GM12892 (cell line): ENCODE measurements around the gene BIRC3. TPM values are rescaled to one million over a fixed set of nuclear protein-coding genes. Genes with fewer than 3 reads are reported as not detected.

Experiments
- DNase-seq: peaks from one replicate; pipeline ENCODE4 v3.0.0; 2011; ENCODE audit not compliant: insufficient read length
- FAIRE-seq: peaks from 2 replicates; lab custom pipeline; 2011; peaks lifted over from hg19 to GRCh38; lab: Jason Lieb, UNC
- POLR2A ChIP-seq: IDR thresholded peaks from 2 replicates; pipeline ENCODE4 v1.6.1; 2011; ENCODE audit warnings: low read depth, low read length, control low read depth
- POLR2AphosphoS5 ChIP-seq: IDR thresholded peaks from 2 replicates; pipeline ENCODE4 v1.6.1; 2011; ENCODE audit warnings: low read depth, low read length, control low read depth
- TAF1 ChIP-seq: IDR thresholded peaks from 2 replicates; pipeline ENCODE4 v1.6.1; 2011; ENCODE audit warnings: low read depth, mild to moderate bottlenecking, control low read depth, low read length, borderline replicate concordance
- polyA plus RNA-seq: library from polyadenylated mRNA; unstranded; fragments of >200 nt; gene quantifications from one replicate; pipeline ENCODE4 v1.2.1, GENCODE V29; 2012; ENCODE audit warnings: missing spikeins, inconsistent platforms; ENCODE audit not compliant: missing spikeins

The BIRC3 gene
- 109 TPM for polyA plus RNA-seq

GRCh38 chr11:102317099-102317767, at the start of gene BIRC3:
BIRC3 (plus strand) TSS chr11:102317484; CDS start chr11:102324510, 7,026 bp downstream.
- FAIRE-seq (peak; percentile 100), DNase-seq (peak; percentile 52)
- TF ChIP-seq POLR2AphosphoS5 = peak; percentile 99
- TF ChIP-seq POLR2A = peak; percentile 99
- TF ChIP-seq TAF1 = peak; percentile 75

- peak; percentile 33 for FAIRE-seq
- DNase-seq = no peak
- TF ChIP-seq POLR2A (no peak), POLR2AphosphoS5 (no peak), TAF1 (no peak)
Observed at GRCh38 chr11:102267609-102268008, 49.7 kb upstream of the BIRC3 start.

DNA sequence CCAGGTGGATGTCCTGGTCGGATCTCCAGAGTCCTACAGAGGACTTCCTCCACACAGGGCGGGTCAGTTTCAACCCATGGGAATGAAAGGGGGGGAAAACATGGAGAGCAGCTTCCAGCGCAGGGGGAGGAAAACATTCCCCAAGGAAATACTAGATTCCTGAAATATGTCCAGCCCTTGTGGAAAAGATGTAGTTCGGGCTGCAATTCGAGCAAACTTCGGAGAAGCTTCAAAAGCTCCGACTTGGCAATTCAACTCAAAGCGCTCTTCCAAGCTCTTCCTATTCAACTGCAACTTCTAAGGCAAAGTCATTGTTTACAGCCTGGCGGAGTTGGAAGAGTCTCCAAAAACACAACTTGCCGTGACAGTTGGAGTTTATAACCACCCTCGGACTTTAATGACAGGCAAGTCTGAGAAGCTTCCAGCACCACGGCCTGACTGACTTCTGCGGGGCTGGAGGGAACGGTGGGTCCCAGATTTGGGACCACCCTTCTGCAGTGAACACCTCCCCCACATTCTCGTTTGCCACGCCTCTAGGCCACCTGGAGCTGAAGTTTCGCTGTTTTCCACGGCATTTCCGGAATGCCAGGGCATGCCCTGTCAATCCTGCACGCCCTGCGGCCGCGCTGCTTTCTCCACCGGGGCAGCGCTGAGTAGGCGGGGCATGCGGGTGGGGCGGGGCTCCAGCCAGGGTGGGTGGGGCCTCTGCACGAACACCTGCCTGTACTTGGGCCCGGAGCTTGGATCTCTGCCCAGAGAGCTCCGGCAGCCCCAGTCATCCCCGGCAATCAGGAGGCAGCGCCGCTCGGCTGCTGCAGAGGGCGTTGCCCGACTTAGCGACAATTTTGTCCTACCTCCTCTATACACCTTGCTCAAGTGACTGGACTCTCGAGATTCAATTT, 49.0 kb upstream of the BIRC3 start:
- DNase-seq = peak; percentile 70
- FAIRE-seq = no peak
- TF ChIP-seq TAF1 (no peak), POLR2A (no peak), POLR2AphosphoS5 (no peak)

GRCh38 chr11:102268985-102269470, 48.3 kb upstream of the BIRC3 start:
- DNase-seq (no peak), FAIRE-seq (no peak)
- TF ChIP-seq TAF1 (no peak), POLR2AphosphoS5 (no peak), POLR2A (no peak)

- DNase-seq (no peak), FAIRE-seq (no peak)
- TF ChIP-seq POLR2AphosphoS5 (no peak), POLR2A (no peak), TAF1 (no peak)
Observed at GRCh38 chr11:102269927-102270326, 47.4 kb upstream of the BIRC3 start.

DNA sequence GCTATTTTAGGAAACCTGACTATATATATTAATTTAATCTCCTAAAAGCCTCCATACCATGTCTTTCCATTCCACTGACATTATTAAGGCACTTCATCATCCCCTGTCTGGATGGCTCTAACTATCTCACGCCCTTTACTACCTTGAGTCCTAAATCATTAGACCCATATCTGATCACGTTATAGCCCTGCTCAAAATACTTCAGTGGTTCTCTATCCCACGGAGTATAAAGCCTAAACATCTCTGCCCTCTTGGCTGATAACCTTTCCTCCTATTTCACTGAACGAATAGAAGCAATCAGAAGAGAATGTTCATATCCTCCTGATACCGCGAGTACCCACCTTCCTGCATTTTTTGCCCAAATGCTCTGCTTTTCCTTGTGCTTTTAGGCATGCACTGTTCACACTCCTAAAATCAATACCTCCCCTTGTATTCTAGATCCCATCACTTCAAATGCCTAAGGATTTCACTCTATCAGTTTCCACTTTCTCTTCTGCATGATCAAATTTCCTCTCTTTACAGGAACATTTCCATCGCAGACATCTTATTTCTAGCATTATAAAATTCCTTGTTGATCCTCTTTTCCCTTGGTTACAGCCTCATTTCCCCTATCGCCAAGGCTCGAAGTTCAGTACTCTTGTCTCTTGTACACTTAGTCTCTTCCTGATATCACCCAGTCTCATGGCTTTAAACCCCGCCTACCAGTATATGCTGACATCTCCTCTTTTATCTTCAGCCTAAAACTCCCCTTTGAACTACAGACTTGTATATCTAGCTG, 45.0 kb upstream of the BIRC3 start:
- DNase-seq = no peak
- TF ChIP-seq TAF1 (no peak), POLR2AphosphoS5 (no peak), POLR2A (no peak)
- no peak for FAIRE-seq

DNA sequence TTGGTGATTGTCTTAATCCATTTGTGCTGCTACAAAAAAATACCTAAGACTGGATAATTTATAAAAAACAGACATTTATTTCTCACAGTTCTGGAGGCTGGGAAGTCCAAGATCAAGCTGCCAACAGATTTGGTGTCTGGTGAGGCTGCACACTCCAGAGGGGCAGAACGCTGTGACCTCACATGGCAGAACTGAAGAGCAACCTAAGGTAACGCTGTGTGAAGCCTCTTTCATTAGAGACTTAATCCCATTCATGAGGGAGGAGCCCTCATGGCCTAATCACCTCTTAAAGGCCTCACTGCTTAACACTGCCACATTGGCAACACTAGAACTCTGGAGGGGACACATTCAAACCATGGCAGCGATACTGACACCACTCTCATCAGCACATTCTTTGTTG, 42.7 kb upstream of the BIRC3 start:
- FAIRE-seq (no peak), DNase-seq (no peak)
- TF ChIP-seq POLR2A = no peak
- no peak for TF ChIP-seq TAF1
- TF ChIP-seq POLR2AphosphoS5 = no peak

GRCh38 chr11:102276362-102276761, 40.9 kb upstream of the BIRC3 start:
- FAIRE-seq (no peak), DNase-seq (no peak)
- no peak for TF ChIP-seq POLR2AphosphoS5
- no peak for TF ChIP-seq POLR2A
- no peak for TF ChIP-seq TAF1

DNA sequence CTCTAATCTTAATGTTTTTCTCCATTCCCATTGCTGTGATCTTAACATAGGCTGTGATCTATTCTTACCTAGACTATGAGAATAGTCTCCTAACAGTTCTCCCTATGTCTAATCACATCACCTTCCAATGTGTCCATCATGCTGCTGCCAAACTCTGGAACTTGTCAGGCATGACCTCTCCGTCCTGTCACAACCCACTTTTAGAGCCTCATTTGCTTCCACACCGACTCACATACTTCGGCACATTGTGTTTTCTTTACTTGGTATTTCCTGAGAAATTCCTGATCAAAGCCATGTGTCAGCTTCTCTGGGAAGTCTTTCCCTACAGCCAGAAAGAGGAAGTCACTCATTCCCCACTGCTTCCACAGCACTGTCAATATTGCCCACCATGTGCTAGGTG, 40.5 kb upstream of the BIRC3 start:
- FAIRE-seq = no peak
- no peak for DNase-seq

GRCh38 chr11:102279641-102280170, 37.6 kb upstream of the BIRC3 start:
- DNase-seq = peak; percentile 19
- FAIRE-seq = peak; percentile 79
- TF ChIP-seq POLR2A (no peak), TAF1 (no peak), POLR2AphosphoS5 (no peak)

More for the DNA sequence above, 40.5 kb upstream of the BIRC3 start:
- TF ChIP-seq POLR2AphosphoS5 (no peak), TAF1 (no peak), POLR2A (no peak)

- FAIRE-seq (peak; percentile 53), DNase-seq (no peak)
- no peak for TF ChIP-seq POLR2AphosphoS5
- TF ChIP-seq POLR2A = no peak
- TF ChIP-seq TAF1 = no peak
Observed at GRCh38 chr11:102280245-102280833, 36.9 kb upstream of the BIRC3 start.

DNA sequence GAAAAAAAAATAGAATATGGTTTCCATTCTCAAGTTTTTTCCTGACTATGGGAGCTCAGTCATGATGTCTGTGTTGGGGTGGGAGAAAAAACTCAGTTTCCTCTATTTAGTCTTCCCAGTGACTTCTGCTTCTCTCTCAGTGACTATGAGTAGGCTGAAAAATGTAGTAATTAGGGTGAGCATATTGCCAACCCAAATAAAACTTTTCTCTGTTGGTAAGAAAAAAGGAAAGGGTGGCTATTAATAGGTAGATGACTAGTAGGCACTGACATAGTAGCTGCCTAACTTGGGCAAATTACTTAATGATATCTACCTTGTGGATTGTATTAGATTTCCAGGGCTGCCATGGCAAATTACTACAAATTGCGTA, 34.2 kb upstream of the BIRC3 start:
- TF ChIP-seq POLR2AphosphoS5 = no peak
- no peak for TF ChIP-seq TAF1
- TF ChIP-seq POLR2A = no peak
- FAIRE-seq (no peak), DNase-seq (no peak)
